Ramos (cell line): ENCODE measurements around the gene KCNQ2.

Experiments
- in situ Hi-C: fragments of 300-500 bp; cut with MboI; formaldehyde crosslinking; loops from one replicate; pipeline ENCODE4 v1.14.3; 2022; ENCODE audit warnings: low sequenced_read_pairs; ENCODE audit not compliant: unreplicated experiment

The KCNQ2 gene

GRCh38 chr20:63364801-63365585 lies 107.5 kb downstream of the KCNQ2 start:
- in situ Hi-C loops: no loop called here

- in situ Hi-C loops: no loop called here
Measured at GRCh38 chr20:63363981-63364561, 108.4 kb downstream of the KCNQ2 start.

GRCh38 chr20:63363013-63363957 lies 109.2 kb downstream of the KCNQ2 start:
- in situ Hi-C loops: no loop called here

- in situ Hi-C loops: no loop called here
Measured at GRCh38 chr20:63362436-63363009, 109.9 kb downstream of the KCNQ2 start.

GRCh38 chr20:63361519-63362435 lies 110.7 kb downstream of the KCNQ2 start:
- in situ Hi-C loops: no loop called here

- in situ Hi-C loops: no loop called here
Measured at GRCh38 chr20:63360850-63361518, 111.5 kb downstream of the KCNQ2 start, which contains the start of gene CHRNA4. Gene CHRNA4, minus strand, starts transcription at chr20:63361349. Its CDS starts 184 bp downstream, at chr20:63361165.

- in situ Hi-C loops: no loop called here
Measured at GRCh38 chr20:63359937-63360849, 112.3 kb downstream of the KCNQ2 start.

GRCh38 chr20:63359164-63359934 lies 113.1 kb downstream of the KCNQ2 start:
- in situ Hi-C loops: no loop called here

GRCh38 chr20:63357921-63358905 lies 114.2 kb downstream of the KCNQ2 start:
- in situ Hi-C loops: no loop called here

- in situ Hi-C loops: no loop called here
Measured at GRCh38 chr20:63356931-63357879, 115.2 kb downstream of the KCNQ2 start.

GRCh38 chr20:63356511-63356910 lies 115.9 kb downstream of the KCNQ2 start:
- in situ Hi-C loops: no loop called here

- in situ Hi-C loops: no loop called here
Measured at GRCh38 chr20:63355781-63356295, 116.6 kb downstream of the KCNQ2 start.

- in situ Hi-C loops: no loop called here
Measured at GRCh38 chr20:63354636-63355350, 117.7 kb downstream of the KCNQ2 start.

GRCh38 chr20:63352811-63353221 lies 119.6 kb downstream of the KCNQ2 start:
- in situ Hi-C loops: no loop called here
